Aorta (tissue), 5 donors: Measurements from ENCODE around the gene CREG2. TPM values are rescaled to one million over a fixed set of nuclear protein-coding genes. Genes with fewer than 3 reads are reported as not detected.

Experiments used
- ATAC-seq: fragments of 200-7000 bp; cut with Tn5 transposase; one replicate; pipeline ENCODE4 v1.9.1; 2022; ENCODE audit warnings: moderate library complexity; ENCODE audit not compliant: low FRiP score
- DNase-seq, 2 donors: peaks; one replicate each; pipeline ENCODE4 v3.0.0-alpha.2; 2020
- H3K27ac ChIP-seq, 2 donors: one replicate each; pipeline ENCODE4 v1.5.1; 2013; ENCODE audit warnings: low read length in 2 of 2, mild to moderate bottlenecking in 2 of 2, moderate library complexity in 2 of 2, control low read depth in 1 of 2, inconsistent platforms in 1 of 2, low read depth in 1 of 2
- H3K27me3 ChIP-seq, 2 donors: one replicate each; pipeline ENCODE4 v1.6.1; 2013; ENCODE audit warnings: control low read depth in 1 of 2, low read length in 1 of 2, mild to moderate bottlenecking in 1 of 2, moderate library complexity in 1 of 2; ENCODE audit not compliant: insufficient read depth in 2 of 2, control insufficient read depth in 1 of 2
- H3K36me3 ChIP-seq, 2 donors: one replicate each; pipeline ENCODE4 v1.6.1; 2013; ENCODE audit warnings: control low read depth in 1 of 2, low read length in 1 of 2, mild to moderate bottlenecking in 1 of 2; ENCODE audit not compliant: insufficient read depth in 2 of 2, control insufficient read depth in 1 of 2
- H3K4me1 ChIP-seq, 2 donors: one replicate each; pipeline ENCODE4 v1.6.1; 2013; ENCODE audit warnings: low read length in 2 of 2, control low read depth in 1 of 2, mild to moderate bottlenecking in 1 of 2, moderate library complexity in 1 of 2; ENCODE audit not compliant: insufficient read depth in 2 of 2, control insufficient read depth in 1 of 2
- H3K4me3 ChIP-seq, 2 donors: one replicate each; pipeline ENCODE4 v1.5.1; 2013; ENCODE audit warnings: low read length in 2 of 2, control low read depth in 1 of 2, mild to moderate bottlenecking in 1 of 2
- H3K9me3 ChIP-seq: one replicate; pipeline ENCODE4 v1.6.1; 2013; ENCODE audit warnings: mild to moderate bottlenecking, low read length; ENCODE audit not compliant: control insufficient read depth
- WGBS, 2 donors: extraction: QIAGEN DNeasy Blood & Tissue Kit; methylation state at CpG; one replicate each; pipeline ENCODE4 v1.1.7; 2013; 5-methylcytosine and 5-hydroxymethylcytosine counted together
- intact Hi-C, 2 donors: fragments of 100-400 bp; cut with DNase I; formaldehyde crosslinking; loops; one replicate each; pipeline versions ENCODE4 v1.14.2 to v1.15.0; 2022
- microRNA-seq, 2 donors: library from miRNA; unstranded; fragments of <30 nt; microRNA quantifications; one replicate each; pipeline ENCODE4 v1.2.0, GENCODE V29; 2020
- polyA plus RNA-seq, 2 donors: library from polyadenylated mRNA; stranded (reverse); fragments of 200-250 nt; gene quantifications; one replicate each; pipeline ENCODE4 v1.2.3, GENCODE V29; 2013
- total RNA-seq, 2 donors: library from RNA; stranded (reverse); fragmentation: NEBNext Ultra II Directional; extraction: Animal tissue kit (Norgen Biotek cat#: 25700); gene quantifications; one replicate each; pipeline ENCODE4 v1.2.1, GENCODE V29; 2021
- donor health status: healthy with polysubstance abuse.
- donor health status: Bipolar disorder and iron deficiency.
- donor health status: DM: no; HTN: no; CAD: no.
- donor health status: DM: no; HTN: no; CAD: no.
- donor health status: DM: yes; HTN: yes; CAD: no.

Gene CREG2
- total and polyA plus RNA-seq, 4 donors, result 0.60 TPM; not detected in 3

DNA sequence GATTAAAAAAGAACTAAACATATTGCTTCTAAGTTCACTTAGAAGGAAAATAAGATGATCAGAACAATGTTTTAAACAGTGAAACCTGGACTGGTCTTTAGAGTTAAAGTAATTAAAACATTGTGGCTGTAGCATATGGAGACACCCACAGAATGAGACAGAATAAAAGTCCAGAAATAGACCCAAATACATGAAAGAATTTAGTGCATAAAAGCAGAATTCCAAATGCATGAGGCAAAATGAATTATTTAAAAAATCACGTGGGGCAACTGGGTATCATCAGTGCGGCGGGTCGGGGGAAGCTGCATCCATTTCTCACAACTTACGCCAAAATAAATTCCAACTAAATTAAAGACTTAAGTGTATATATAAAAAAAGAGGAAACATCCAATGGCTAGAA, 90.9 kb downstream of the CREG2 start:
- intact Hi-C loops, result no loop called here
- no peaks in the 10 kb centered on the region for H3K4me1 ChIP-seq

DNA sequence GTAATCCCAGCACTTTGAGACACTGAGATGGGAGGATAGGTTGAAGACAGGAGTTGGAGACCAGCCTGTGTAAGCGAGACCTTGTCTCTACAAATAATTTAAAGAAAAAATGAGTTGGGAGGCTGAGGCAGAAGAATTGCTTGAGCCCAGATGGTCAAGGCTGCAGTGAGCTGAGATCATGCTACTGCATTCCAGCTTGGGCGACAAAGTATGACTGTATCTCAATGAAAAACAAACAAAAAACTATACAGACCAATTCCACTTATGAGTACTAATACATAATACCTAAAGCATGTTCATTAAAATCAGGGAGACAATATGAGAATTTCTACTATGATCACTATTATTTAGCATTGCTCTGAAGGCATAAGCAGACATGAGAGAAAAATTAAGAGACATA, 91.4 kb downstream of the CREG2 start:
- no peak for DNase-seq
- WGBS, 2 donors, result 44 to 57% methylated on average over 2 of the region's 2 CpGs
- H3K27me3 ChIP-seq, result no peaks in the 10 kb centered on the region
- ATAC-seq, result no peak
- no peak overlapping the region for H3K4me3 ChIP-seq
- peaks cover 0 to 4% of the 10 kb centered on the region in 2 donors for H3K36me3 ChIP-seq
- no peaks in the 10 kb centered on the region for H3K9me3 ChIP-seq
- intact Hi-C loops, result no loop called here
- H3K27ac ChIP-seq, result no peak overlapping the region
- no peaks in the 10 kb centered on the region for H3K4me1 ChIP-seq

More for the DNA sequence above, 90.9 kb downstream of the CREG2 start:
- no peaks in the 10 kb centered on the region for H3K9me3 ChIP-seq
- no peaks in the 10 kb centered on the region for H3K27me3 ChIP-seq
- 63 to 72% methylated on average over 5 of the region's 5 CpGs for WGBS, 2 donors
- H3K27ac ChIP-seq, result no peak overlapping the region
- ATAC-seq, result no peak
- no peak for DNase-seq
- no peak overlapping the region for H3K4me3 ChIP-seq
- H3K36me3 ChIP-seq, result peaks cover 0 to 4% of the 10 kb centered on the region in 2 donors

Small RNA genes lying within 50 kb of the gene (microRNA-seq; reads per million reads assigned to microRNA genes)
- gene MIR5696, result 0.99 to 1.8 reads per million in 2 donors

Other genes with a start within 250 kb of the CREG2 start
- 10 to 100 TPM; 21.9 to 24.9 TPM for gene TBC1D8, start 236.1 kb downstream of the CREG2 start, total RNA-seq
- 10 to 100 TPM in 1 of 2 donors, 1 to 10 TPM in 1; 7.8 to 28.8 TPM for gene TBC1D8, start 236.1 kb downstream of the CREG2 start, polyA plus RNA-seq
- 10 to 100 TPM; 25.0 to 26.4 TPM for gene CNOT11, start 134.6 kb downstream of the CREG2 start, total RNA-seq
- 10 to 100 TPM; 12.8 to 15.9 TPM for gene CNOT11, start 134.6 kb downstream of the CREG2 start, polyA plus RNA-seq
- 10 to 100 TPM; 71.6 to 92.1 TPM for gene RNF149, start 78.8 kb downstream of the CREG2 start, total RNA-seq
- gene RNF149, start 78.8 kb downstream of the CREG2 start, polyA plus RNA-seq, result 10 to 100 TPM; 22.9 to 34.2 TPM
- 1 to 10 TPM in 1 of 2 donors, under 1 TPM in 1; 0.96 to 1.0 TPM for gene RFX8, start 87.6 kb upstream of the CREG2 start, total RNA-seq
- 1 to 10 TPM in 1 of 2 donors, not detected in 1; 2.1 TPM for gene RFX8, start 87.6 kb upstream of the CREG2 start, polyA plus RNA-seq